Gastroesophageal sphincter (tissue), 3 donors: ENCODE data around the gene DCAF12.

Source experiments
- EP300 ChIP-seq: sonication (generic); formaldehyde crosslinking; IDR thresholded peaks from one replicate; pipeline ENCODE4 v1.6.1; 2017; ENCODE audit warnings: antibody characterized with exemption, mild to moderate bottlenecking
- POLR2A ChIP-seq, 2 donors: fragments of 450-650 bp; IDR thresholded peaks; one replicate each; pipeline ENCODE4 v1.6.1; 2017; ENCODE audit warnings: antibody characterized with exemption in 2 of 2, mild to moderate bottlenecking in 2 of 2, moderate library complexity in 1 of 2
- POLR2AphosphoS5 ChIP-seq: sonication (generic); formaldehyde crosslinking; IDR thresholded peaks from one replicate; pipeline ENCODE4 v1.6.1; 2017; ENCODE audit warnings: antibody characterized with exemption
- TF ChIP-seq, protein P1 (sequence below), 4 experiments: fragments of 200-600 bp in 2 of 4; fragments of 450-650 bp in 2 of 4; sonication (generic) in 1 of 4; IDR thresholded peaks; one replicate each; pipeline ENCODE4 v1.5.1; 2017 to 2019; ENCODE audit warnings: antibody characterized with exemption in 4 of 4, mild to moderate bottlenecking in 2 of 4, moderate library complexity in 2 of 4

DNA sequence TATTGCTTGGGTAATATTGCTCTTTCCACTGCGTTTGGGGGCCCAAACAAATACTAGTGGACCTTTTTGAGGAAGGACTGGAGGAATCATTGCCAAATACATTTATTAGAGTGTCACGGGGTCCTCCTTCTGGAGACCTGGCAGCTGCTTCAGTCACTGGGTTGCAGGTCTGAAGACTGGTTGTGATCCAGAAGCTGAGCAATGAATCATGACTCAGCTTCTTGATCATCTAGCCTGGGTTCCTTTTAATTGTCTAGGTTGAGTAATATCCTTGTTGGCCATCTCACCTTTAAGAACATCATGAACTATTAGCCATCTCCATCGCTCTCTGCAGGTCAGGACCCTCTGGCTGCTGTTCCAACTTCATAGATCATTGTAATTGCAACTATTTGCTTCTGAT lies 36.9 kb upstream of the DCAF12 start:
- TF ChIP-seq, protein P1, sequence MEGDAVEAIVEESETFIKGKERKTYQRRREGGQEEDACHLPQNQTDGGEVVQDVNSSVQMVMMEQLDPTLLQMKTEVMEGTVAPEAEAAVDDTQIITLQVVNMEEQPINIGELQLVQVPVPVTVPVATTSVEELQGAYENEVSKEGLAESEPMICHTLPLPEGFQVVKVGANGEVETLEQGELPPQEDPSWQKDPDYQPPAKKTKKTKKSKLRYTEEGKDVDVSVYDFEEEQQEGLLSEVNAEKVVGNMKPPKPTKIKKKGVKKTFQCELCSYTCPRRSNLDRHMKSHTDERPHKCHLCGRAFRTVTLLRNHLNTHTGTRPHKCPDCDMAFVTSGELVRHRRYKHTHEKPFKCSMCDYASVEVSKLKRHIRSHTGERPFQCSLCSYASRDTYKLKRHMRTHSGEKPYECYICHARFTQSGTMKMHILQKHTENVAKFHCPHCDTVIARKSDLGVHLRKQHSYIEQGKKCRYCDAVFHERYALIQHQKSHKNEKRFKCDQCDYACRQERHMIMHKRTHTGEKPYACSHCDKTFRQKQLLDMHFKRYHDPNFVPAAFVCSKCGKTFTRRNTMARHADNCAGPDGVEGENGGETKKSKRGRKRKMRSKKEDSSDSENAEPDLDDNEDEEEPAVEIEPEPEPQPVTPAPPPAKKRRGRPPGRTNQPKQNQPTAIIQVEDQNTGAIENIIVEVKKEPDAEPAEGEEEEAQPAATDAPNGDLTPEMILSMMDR (IDR thresholded peaks at IDR 0.05): no peak
- peak; percentile 15 for TF ChIP-seq POLR2AphosphoS5
- TF ChIP-seq EP300: no peak
- TF ChIP-seq POLR2A (IDR thresholded peaks at IDR 0.05): no peak
